ENCODE results near the gene SF3B3.

SF3B3 gene

DNA sequence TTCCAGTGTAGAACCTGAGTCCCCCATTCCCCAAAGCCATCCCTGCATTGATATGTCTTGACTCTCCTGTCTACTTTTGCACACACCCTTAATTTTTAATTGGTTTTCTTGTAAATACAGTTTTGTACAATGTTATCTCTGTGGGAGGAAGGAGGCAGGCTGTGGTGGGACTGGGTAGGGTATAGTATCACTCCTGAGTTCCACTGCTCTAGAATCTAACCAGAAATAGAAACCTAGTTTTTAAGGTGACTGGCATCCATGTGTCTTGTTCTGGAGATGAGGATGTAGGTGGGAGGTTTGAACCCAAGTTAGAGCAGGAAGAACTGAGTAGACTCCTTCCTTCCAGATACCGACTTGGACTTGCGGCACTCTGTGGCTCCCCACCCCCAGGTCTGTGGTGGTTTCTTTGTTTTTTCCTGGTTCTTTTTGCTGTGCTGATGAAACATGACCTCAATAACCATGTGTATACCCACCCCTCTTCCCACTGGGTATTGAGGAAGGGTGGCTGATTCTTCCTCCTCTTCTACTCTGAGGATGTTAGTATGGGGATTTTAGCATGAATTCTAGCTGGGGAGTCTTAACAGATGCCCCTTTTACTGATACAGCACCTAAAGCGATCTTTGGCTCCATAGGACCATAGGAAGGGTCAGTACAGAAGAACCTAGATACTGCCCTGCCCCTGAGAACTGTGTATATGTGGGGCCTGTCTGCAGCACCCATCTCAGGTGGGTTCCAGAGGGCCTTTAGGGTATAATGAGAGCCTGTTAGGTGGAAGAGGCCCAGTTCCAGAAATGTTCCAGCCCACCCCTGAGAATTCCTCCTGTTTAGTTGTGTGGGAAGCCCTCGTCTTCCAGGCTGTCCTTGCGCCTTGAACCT, 48.7 kb downstream of the SF3B3 start:
- no peak for DNase-seq (ENCODE audit: low read depth)
- TF ChIP-seq, protein P1, sequence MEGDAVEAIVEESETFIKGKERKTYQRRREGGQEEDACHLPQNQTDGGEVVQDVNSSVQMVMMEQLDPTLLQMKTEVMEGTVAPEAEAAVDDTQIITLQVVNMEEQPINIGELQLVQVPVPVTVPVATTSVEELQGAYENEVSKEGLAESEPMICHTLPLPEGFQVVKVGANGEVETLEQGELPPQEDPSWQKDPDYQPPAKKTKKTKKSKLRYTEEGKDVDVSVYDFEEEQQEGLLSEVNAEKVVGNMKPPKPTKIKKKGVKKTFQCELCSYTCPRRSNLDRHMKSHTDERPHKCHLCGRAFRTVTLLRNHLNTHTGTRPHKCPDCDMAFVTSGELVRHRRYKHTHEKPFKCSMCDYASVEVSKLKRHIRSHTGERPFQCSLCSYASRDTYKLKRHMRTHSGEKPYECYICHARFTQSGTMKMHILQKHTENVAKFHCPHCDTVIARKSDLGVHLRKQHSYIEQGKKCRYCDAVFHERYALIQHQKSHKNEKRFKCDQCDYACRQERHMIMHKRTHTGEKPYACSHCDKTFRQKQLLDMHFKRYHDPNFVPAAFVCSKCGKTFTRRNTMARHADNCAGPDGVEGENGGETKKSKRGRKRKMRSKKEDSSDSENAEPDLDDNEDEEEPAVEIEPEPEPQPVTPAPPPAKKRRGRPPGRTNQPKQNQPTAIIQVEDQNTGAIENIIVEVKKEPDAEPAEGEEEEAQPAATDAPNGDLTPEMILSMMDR (IDR thresholded peaks at IDR 0.05; ENCODE audit: insufficient read depth, low read depth, low read length, missing control alignments) = no peak
- no peak overlapping the region for H3K4me3 ChIP-seq (ENCODE audit: low read length)

DNA sequence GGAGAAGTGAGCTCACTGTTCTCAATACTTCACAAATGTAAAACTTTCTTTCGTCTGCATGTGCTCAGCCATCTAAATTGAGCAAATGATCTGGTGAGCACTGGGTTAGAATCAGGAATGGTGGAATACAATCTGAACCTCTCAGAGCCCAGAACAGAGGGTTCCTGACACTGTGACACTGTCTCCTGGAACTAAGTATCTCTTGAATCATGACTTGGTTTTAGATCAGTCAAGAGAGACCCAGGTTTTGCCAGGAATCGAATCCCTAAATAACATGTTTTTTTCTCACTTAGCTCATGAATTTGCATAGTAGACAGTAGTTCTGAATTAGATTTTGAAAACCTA, 49.3 kb downstream of the SF3B3 start:
- TF ChIP-seq, protein P1 (IDR thresholded peaks at IDR 0.05; ENCODE audit: insufficient read depth, low read depth, low read length, missing control alignments) = no peak
- H3K4me3 ChIP-seq (ENCODE audit: low read length) = no peak overlapping the region
- no peak for DNase-seq (ENCODE audit: low read depth)

DNA sequence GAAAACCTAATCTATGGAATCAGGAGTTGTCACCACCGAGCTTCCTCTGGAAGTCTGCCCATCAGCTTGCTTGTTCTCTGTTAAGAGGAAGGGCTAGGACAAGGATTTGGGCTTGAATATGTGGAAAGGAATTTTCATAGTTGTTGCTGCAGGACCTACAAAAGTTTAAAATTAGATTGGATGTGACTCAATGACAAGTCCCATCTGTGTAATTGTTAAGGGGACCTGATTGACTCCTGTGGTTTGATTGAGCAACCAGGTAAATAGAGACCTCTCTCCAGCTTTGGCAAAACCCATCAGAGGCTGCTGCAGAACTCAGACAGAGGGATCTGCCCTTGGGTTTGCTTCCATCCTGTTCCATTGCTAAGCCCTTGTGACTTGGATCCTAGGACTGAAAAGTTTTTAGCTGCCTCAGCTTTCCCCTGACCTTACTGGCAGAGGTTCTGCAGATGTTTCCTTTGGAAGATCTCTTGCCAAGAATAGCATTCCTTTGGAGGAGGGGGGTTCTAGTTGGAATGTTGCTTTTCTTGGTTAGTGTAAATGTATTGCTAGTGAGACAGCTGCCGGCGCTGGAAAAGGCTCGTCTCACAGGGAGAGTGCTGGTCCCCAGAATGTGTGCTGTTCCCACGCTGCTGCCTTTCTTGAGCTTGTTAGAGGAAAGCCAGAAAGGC, 50.0 kb downstream of the SF3B3 start:
- no peak overlapping the region for H3K4me3 ChIP-seq (ENCODE audit: low read length)
- TF ChIP-seq, protein P1 (IDR thresholded peaks at IDR 0.05; ENCODE audit: insufficient read depth, low read depth, low read length, missing control alignments) = no peak
- DNase-seq (ENCODE audit: low read depth) = peak; percentile 61

DNA sequence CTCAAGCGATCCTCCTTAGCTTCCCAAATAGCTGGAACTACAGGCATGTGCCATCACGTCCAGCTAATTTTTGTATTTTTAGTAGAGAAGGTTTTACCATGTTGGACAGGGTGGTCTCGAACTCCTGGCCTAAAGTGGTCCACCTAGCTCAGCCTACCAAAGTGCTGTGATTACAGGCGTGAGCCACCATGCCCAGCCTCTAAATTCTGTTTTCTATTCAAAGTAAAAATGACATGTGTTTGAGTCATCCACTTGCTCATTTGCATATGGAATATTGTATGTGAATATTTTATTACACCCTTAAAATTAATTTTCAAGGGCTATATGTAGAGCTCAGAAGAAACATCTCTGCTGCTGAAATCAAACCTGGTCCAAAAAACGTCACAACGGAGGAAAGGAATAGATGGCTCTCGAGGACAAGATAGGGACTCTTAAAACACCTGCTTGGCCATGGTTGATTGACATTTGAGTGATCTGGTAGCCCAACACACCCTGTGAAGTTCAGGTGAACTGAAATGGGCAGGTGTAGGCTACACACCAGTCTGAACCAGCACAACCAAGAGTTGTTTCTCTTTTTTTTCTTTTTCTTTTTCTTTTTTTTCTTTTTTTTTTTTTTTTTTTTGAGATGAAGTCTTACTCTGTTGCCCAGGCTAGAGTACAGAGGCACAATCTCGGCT, 51.1 kb downstream of the SF3B3 start:
- peak; percentile 20 for DNase-seq (ENCODE audit: low read depth)
- H3K4me3 ChIP-seq (ENCODE audit: low read length) = no peak overlapping the region
- TF ChIP-seq, protein P1 (IDR thresholded peaks at IDR 0.05; ENCODE audit: insufficient read depth, low read depth, low read length, missing control alignments) = no peak

DNA sequence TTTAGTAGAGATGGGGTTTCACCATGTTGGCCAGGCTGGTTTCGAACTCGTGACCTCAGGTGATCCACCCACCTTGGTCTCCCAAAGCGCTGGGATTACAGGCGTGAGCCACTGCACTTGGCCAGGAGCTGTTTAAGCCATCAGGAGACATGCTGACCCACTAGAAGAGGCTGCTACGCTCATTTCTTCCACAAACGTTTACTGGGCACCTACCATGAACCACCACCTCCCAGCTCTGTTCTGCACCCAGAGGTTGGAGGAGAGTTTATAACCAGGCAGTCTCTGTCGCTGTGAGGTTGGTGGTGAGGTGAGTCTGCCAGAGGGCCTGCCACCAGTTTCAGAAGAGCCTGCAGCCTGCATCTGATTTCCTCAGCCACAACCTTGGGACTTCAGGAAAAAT, 51.8 kb downstream of the SF3B3 start:
- no peak for DNase-seq (ENCODE audit: low read depth)
- TF ChIP-seq, protein P1 (IDR thresholded peaks at IDR 0.05; ENCODE audit: insufficient read depth, low read depth, low read length, missing control alignments) = no peak
- no peak overlapping the region for H3K4me3 ChIP-seq (ENCODE audit: low read length)

DNA sequence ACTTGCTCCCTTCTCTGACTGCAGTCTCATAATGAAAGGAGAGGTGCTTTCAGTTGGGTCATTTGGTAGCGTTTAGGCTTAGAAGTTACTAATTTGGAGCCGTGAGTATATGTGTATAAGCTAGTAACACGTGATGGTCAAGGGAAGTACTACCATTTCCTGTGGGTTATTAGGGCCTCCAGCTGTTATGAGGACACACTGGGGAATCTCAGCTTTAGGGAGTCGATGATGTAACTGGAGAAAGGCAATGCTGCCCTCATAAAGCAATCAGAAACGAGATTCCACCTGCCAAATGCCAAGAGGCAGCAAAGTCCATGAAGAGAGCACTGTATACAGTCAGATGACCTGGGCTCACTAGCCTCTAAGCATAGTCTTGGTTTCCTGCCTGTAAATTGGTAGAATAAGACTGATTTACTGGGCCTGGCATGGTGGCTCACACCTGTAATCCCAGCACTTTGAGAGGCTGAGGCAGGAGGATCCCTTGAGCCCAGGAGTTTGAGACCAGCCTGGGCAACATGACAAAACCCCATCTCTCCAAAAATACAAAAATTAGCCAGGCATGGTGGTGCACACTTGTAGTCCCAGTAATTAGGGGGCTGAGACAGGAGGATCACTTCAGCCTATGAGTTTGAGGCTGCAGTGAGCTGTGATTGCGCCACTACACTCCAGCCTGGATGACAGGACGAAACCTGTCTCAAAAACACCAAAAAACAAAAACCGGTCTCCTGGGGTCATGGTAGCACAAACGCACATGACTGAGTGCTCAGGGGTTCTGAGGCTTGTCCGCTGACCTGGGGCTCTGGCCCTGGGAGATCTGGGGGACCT, 53.0 kb downstream of the SF3B3 start:
- TF ChIP-seq, protein P1 (IDR thresholded peaks at IDR 0.05; ENCODE audit: insufficient read depth, low read depth, low read length, missing control alignments) = no peak
- DNase-seq (ENCODE audit: low read depth) = peak; percentile 64
- no peak overlapping the region for H3K4me3 ChIP-seq (ENCODE audit: low read length)

All from epithelial cell of esophagus (primary cell).